Activated CD4-positive, alpha-beta T cell treated with anti-CD3 and anti-CD28 coated beads for 1 hour (primary cell): Measurements from ENCODE around the gene CNTFR.

Experiments
- DNase-seq: peaks from one replicate; pipeline ENCODE4 v3.0.0-alpha.2; 2020

CNTFR gene

GRCh38 chr9:34521406-34522045 is 68.0 kb downstream of the CNTFR start:
- no peak for DNase-seq

GRCh38 chr9:34520505-34521385 is 68.8 kb downstream of the CNTFR start:
- no peak for DNase-seq

GRCh38 chr9:34520096-34520495 is 69.4 kb downstream of the CNTFR start:
- DNase-seq = no peak

- no peak for DNase-seq
These were observed 70.1 kb downstream of the CNTFR start for GRCh38 chr9:34519321-34520020.

GRCh38 chr9:34518896-34519295 is 70.6 kb downstream of the CNTFR start:
- no peak for DNase-seq

GRCh38 chr9:34518110-34518616 is 71.4 kb downstream of the CNTFR start:
- no peak for DNase-seq

- DNase-seq = no peak
These were observed 72.3 kb downstream of the CNTFR start for GRCh38 chr9:34517185-34517584.

- no peak for DNase-seq
These were observed 73.6 kb downstream of the CNTFR start for GRCh38 chr9:34515959-34516358.

- no peak for DNase-seq
These were observed 74.7 kb downstream of the CNTFR start for GRCh38 chr9:34514816-34515215.

GRCh38 chr9:34514401-34514800 is 75.1 kb downstream of the CNTFR start:
- DNase-seq = no peak

GRCh38 chr9:34513567-34514214 is 75.8 kb downstream of the CNTFR start:
- no peak for DNase-seq

- DNase-seq = no peak
These were observed 77.1 kb downstream of the CNTFR start for GRCh38 chr9:34512131-34513078.

GRCh38 chr9:34510497-34511468 is 78.7 kb downstream of the CNTFR start:
- DNase-seq = no peak

- no peak for DNase-seq
These were observed 80.6 kb downstream of the CNTFR start for GRCh38 chr9:34508951-34509350.

- no peak for DNase-seq
These were observed 81.1 kb downstream of the CNTFR start for GRCh38 chr9:34508463-34508862.

GRCh38 chr9:34507966-34508365 is 81.6 kb downstream of the CNTFR start:
- no peak for DNase-seq

- DNase-seq = no peak
These were observed 82.0 kb downstream of the CNTFR start for GRCh38 chr9:34507556-34507955.

- no peak for DNase-seq
These were observed 82.9 kb downstream of the CNTFR start for GRCh38 chr9:34506623-34507022.

GRCh38 chr9:34505370-34506120 is 84.0 kb downstream of the CNTFR start:
- DNase-seq = no peak

- DNase-seq = no peak
These were observed 86.1 kb downstream of the CNTFR start for GRCh38 chr9:34503406-34503805.
